ENCODE measurements around the gene PDZK1.

- TF ChIP-seq, protein P1, sequence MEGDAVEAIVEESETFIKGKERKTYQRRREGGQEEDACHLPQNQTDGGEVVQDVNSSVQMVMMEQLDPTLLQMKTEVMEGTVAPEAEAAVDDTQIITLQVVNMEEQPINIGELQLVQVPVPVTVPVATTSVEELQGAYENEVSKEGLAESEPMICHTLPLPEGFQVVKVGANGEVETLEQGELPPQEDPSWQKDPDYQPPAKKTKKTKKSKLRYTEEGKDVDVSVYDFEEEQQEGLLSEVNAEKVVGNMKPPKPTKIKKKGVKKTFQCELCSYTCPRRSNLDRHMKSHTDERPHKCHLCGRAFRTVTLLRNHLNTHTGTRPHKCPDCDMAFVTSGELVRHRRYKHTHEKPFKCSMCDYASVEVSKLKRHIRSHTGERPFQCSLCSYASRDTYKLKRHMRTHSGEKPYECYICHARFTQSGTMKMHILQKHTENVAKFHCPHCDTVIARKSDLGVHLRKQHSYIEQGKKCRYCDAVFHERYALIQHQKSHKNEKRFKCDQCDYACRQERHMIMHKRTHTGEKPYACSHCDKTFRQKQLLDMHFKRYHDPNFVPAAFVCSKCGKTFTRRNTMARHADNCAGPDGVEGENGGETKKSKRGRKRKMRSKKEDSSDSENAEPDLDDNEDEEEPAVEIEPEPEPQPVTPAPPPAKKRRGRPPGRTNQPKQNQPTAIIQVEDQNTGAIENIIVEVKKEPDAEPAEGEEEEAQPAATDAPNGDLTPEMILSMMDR (tag by site-specific recombination; IDR thresholded peaks at IDR 0.05) = no peak
- TF ChIP-seq ZNF174 (tag by site-specific recombination; IDR thresholded peaks at IDR 0.05) = no peak
- TF ChIP-seq, protein P2, sequence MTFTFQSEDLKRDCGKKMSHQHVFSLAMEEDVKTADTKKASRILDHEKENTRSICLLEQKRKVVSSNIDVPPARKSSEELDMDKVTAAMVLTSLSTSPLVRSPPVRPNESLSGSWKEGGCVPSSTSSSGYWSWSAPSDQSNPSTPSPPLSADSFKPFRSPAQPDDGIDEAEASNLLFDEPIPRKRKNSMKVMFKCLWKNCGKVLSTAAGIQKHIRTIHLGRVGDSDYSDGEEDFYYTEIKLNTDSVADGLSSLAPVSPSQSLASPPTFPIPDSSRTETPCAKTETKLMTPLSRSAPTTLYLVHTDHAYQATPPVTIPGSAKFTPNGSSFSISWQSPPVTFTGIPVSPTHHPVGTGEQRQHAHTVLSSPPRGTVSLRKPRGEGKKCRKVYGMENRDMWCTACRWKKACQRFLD (tag by site-specific recombination; IDR thresholded peaks at IDR 0.05) = no peak
- no peak for TF ChIP-seq ZNF24 (tag by site-specific recombination; IDR thresholded peaks at IDR 0.05)
- no peak for TF ChIP-seq ZNF274 (IDR thresholded peaks at IDR 0.05; ENCODE audit: low read length)
- no peak for TF ChIP-seq ZNF274 (tag by site-specific recombination; IDR thresholded peaks at IDR 0.05; ENCODE audit: borderline replicate concordance)
- TF ChIP-seq ZNF791 (tag by site-specific recombination; IDR thresholded peaks at IDR 0.05) = no peak
- TF ChIP-seq SP7 (tag by site-specific recombination; IDR thresholded peaks at IDR 0.05) = no peak
- TF ChIP-seq KLF16 (tag by site-specific recombination; IDR thresholded peaks at IDR 0.05) = no peak
- TF ChIP-seq KLF7 (tag by site-specific recombination; IDR thresholded peaks at IDR 0.05; ENCODE audit: borderline replicate concordance) = no peak
- TF ChIP-seq ZBTB1 (tag by site-specific recombination; IDR thresholded peaks at IDR 0.05) = no peak
- no peak for TF ChIP-seq GFI1B (tag by site-specific recombination; IDR thresholded peaks at IDR 0.05)
- no peak for TF ChIP-seq KLF9 (tag by site-specific recombination; IDR thresholded peaks at IDR 0.05; ENCODE audit: low read depth)
- no peak for TF ChIP-seq MZF1 (tag by site-specific recombination; IDR thresholded peaks at IDR 0.05; ENCODE audit: borderline replicate concordance)
- no peak for TF ChIP-seq ZNF560 (tag by site-specific recombination; IDR thresholded peaks at IDR 0.05; ENCODE audit: borderline replicate concordance)
These were observed 9.6 kb upstream of the PDZK1 start for GRCh38 chr1:145716641-145717345.
